Tibial nerve (tissue), 4 donors: ENCODE measurements around the gene OCRL. TPM values are rescaled to one million over a fixed set of nuclear protein-coding genes. Genes with fewer than 3 reads are reported as not detected.

ENCODE experiments used
- DNase-seq, 2 donors: peaks; one replicate each; pipeline ENCODE4 v3.0.0-alpha.2; 2019; ENCODE audit warnings: low spot score in 2 of 2
- H3K27ac ChIP-seq, 4 donors: fragments of 200-600 bp; sonication (generic) in 3 of 4; one replicate each; pipeline ENCODE4 v1.5.1; 2017 to 2019; ENCODE audit warnings: mild to moderate bottlenecking in 1 of 4
- H3K27me3 ChIP-seq, 2 donors: fragments of 200-600 bp; sonication (generic) in 1 of 2; one replicate each; pipeline versions ENCODE4 v1.5.1 to v1.6.0; 2017 to 2019
- H3K36me3 ChIP-seq, 3 donors: fragments of 200-600 bp; sonication (generic); one replicate each; pipeline ENCODE4 v1.5.1; 2018 to 2019
- H3K4me1 ChIP-seq, 4 donors: fragments of 200-600 bp; sonication (generic) in 3 of 4; one replicate each; pipeline ENCODE4 v1.5.1; 2017 to 2019
- H3K4me3 ChIP-seq, 4 donors: fragments of 200-600 bp; sonication (generic) in 3 of 4; one replicate each; pipeline ENCODE4 v1.5.1; 2017 to 2019; ENCODE audit warnings: mild to moderate bottlenecking in 1 of 4, moderate library complexity in 1 of 4
- H3K9me3 ChIP-seq, 4 donors: fragments of 200-600 bp; sonication (generic) in 3 of 4; one replicate each; pipeline ENCODE4 v1.5.1; 2017 to 2019
- EP300 ChIP-seq, 2 donors: sonication (generic); formaldehyde crosslinking; IDR thresholded peaks; one replicate each; pipeline ENCODE4 v1.6.1; 2017; ENCODE audit warnings: antibody characterized with exemption in 2 of 2, mild to moderate bottlenecking in 1 of 2
- POLR2A ChIP-seq, 2 donors: fragments of 450-650 bp; IDR thresholded peaks; one replicate each; pipeline ENCODE4 v1.6.1; 2017; ENCODE audit warnings: antibody characterized with exemption in 2 of 2, mild to moderate bottlenecking in 2 of 2, moderate library complexity in 2 of 2
- WGBS, 2 donors: methylation state at CpG; one replicate each; pipeline ENCODE4 v1.1.5; 2018; 5-methylcytosine and 5-hydroxymethylcytosine counted together
- total RNA-seq, 4 donors: library from RNA; depleted of rRNA; stranded (reverse); fragments of >200 nt; gene quantifications; one replicate each; pipeline ENCODE4 v1.1.0, GENCODE V29; 2016
- TF ChIP-seq, protein P1 (sequence below), 5 experiments: fragments of 200-600 bp in 3 of 5; fragments of 450-650 bp in 2 of 5; sonication (generic) in 3 of 5; IDR thresholded peaks; one replicate each; pipeline ENCODE4 v1.5.1; 2016 to 2019; ENCODE audit warnings: antibody characterized with exemption in 5 of 5, mild to moderate bottlenecking in 3 of 5, moderate library complexity in 2 of 5

The OCRL gene
- total RNA-seq, 4 donors from 2014 or later: 14.7 to 23.0 (median 22.6) TPM

DNA sequence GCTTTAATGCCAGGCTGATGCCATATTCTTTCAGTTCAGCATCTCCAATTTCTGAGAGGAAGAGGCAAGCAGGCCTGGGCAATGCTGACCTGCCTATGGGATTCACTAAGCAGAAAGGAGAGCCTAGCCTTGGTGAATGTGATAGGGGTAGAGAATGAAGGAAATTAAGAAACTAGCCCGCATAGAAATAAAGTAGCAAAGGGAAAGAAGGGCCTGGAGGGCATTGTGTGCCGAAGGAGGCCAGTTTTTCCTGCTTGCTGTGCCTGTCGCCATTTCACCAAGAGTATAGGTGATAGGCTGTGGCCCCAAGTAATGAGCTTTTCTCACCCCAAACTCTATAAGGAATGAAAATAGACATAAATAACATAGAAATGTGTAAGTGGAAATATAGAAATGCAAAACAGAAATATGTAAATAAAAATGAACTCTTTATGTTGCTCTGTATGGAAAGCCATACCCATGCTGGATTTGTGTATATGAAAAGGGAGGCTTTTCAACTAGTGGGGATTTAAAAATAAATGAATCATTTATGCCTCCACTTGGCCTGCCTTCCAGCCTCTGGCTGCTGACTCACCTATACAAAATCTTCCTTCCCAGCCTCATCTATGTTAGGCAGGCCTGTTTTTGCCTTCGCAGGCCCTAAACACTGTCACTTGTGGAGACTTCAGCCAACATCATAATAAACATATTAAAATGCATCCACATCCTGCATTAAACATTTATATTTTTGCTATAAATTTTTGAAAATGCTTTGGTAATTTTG is 5.1 kb upstream of the OCRL start:
- Histone ChIP-seq H3K27ac (no peak overlapping the region), H3K4me1 (no peaks in the 10 kb centered on the region), H3K4me3 (no peak overlapping the region), H3K9me3 (no peaks in the 10 kb centered on the region), H3K27me3 (no peaks in the 10 kb centered on the region), H3K36me3 (no peaks in the 10 kb centered on the region)
- no peak for TF ChIP-seq POLR2A (IDR thresholded peaks at IDR 0.05)
- TF ChIP-seq EP300 (IDR thresholded peaks at IDR 0.05): no peak
- TF ChIP-seq, protein P1, sequence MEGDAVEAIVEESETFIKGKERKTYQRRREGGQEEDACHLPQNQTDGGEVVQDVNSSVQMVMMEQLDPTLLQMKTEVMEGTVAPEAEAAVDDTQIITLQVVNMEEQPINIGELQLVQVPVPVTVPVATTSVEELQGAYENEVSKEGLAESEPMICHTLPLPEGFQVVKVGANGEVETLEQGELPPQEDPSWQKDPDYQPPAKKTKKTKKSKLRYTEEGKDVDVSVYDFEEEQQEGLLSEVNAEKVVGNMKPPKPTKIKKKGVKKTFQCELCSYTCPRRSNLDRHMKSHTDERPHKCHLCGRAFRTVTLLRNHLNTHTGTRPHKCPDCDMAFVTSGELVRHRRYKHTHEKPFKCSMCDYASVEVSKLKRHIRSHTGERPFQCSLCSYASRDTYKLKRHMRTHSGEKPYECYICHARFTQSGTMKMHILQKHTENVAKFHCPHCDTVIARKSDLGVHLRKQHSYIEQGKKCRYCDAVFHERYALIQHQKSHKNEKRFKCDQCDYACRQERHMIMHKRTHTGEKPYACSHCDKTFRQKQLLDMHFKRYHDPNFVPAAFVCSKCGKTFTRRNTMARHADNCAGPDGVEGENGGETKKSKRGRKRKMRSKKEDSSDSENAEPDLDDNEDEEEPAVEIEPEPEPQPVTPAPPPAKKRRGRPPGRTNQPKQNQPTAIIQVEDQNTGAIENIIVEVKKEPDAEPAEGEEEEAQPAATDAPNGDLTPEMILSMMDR (IDR thresholded peaks at IDR 0.05): no peak
- 76 to 93% methylated on average over 4 of the region's 4 CpGs for WGBS, 2 donors
- DNase-seq: no peak

DNA sequence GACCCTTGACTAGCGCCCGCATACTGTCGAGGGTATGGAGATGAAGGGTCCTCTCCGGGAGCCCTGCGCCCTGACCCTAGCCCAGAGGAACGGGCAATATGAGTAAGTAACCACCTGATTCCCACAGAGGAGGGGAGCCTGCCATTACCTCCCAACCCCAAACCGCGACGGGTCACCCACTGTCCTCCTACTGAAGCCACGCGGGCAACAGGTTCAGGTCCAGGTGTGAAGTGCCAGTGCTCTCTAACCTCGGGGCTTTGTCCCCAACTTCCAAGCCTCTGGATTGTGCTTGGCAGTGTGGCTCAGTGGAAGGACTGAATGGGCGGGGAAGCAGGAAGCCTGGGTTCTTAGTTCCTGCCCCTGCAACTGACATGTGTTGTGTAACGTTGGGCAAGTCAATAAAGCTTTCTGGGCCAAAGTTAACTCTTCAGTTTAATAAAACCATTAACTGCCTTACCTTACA is 694 bp downstream of the OCRL start:
- H3K27ac ChIP-seq: peak overlapping the region; percentile 77 to 91 (median 80)
- H3K9me3 ChIP-seq: no peaks in the 10 kb centered on the region
- no peak for TF ChIP-seq POLR2A (IDR thresholded peaks at IDR 0.05)
- TF ChIP-seq, protein P1 (IDR thresholded peaks at IDR 0.05): no peak
- peak in 1 of 2 donors; percentile 6 for TF ChIP-seq EP300 (IDR thresholded peaks at IDR 0.05)
- H3K36me3 ChIP-seq: no peaks in the 10 kb centered on the region
- no peak for DNase-seq
- peaks cover 0 to 13% (median 2%) of the 10 kb centered on the region in 4 donors for H3K4me1 ChIP-seq
- WGBS, 2 donors: 0 to 33% methylated on average over 1 to 14 of the region's 14 CpGs
- H3K27me3 ChIP-seq: no peaks in the 10 kb centered on the region
- H3K4me3 ChIP-seq: peak overlapping the region; percentile 41 to 85 (median 58)

DNA sequence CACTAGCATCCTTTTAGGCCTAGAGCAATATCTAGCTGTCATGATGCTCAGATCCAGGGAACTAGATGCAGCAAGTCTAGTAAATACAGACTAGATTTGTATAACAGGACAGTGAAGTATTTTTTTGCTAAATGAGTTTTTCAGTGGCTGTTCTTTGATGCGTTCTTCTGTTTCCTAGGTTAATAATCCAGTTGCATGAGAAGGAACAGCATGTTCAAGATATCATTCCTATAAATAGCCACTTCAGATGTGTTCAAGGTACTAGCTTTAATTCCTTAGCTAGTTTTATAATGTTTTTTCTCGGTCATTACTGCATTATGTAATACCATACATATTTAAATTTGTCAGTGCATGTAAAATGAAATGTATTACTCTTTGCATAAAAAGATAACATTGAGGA is 4.7 kb downstream of the OCRL start:
- TF ChIP-seq, protein P1 (IDR thresholded peaks at IDR 0.05): no peak

DNA sequence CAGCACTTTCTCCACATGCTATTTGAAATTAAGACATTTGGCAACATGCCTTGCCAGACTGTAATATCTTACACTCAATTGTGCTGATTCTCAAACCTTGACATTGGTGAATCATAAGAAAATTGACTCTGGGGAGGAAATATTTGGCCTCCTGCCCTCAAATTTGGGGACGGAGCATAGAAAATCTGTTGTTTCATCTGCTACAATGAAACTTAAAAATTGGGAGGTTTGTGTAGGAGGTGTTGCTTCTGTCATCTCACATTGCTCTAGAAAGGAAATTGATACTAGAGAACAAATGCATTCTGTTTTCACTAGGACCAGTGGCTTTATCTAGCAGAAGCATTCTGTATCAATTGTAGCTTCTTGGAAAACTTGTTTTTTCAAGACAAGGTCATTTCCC is 5.3 kb downstream of the OCRL start:
- peaks cover 0 to 13% (median 2%) of the 10 kb centered on the region in 4 donors for H3K4me1 ChIP-seq
- H3K27ac ChIP-seq: no peak overlapping the region
- 28 to 29% methylated on average over 1 of the region's 1 CpG for WGBS, 2 donors
- H3K36me3 ChIP-seq: peaks cover 0 to 4% (median 0%) of the 10 kb centered on the region in 3 donors
- TF ChIP-seq POLR2A (IDR thresholded peaks at IDR 0.05) (no peak), EP300 (IDR thresholded peaks at IDR 0.05) (no peak)
- TF ChIP-seq, protein P1 (IDR thresholded peaks at IDR 0.05): no peak
- H3K27me3 ChIP-seq: peaks cover 0 to 2% of the 10 kb centered on the region in 2 donors
- no peak overlapping the region for H3K4me3 ChIP-seq
- H3K9me3 ChIP-seq: no peaks in the 10 kb centered on the region
- no peak for DNase-seq

More for the DNA sequence above, 4.7 kb downstream of the OCRL start:
- WGBS, 2 donors: 72 to 78% methylated on average over 2 of the region's 2 CpGs
- Histone ChIP-seq H3K9me3 (no peaks in the 10 kb centered on the region), H3K4me1 (peaks cover 0 to 13% (median 2%) of the 10 kb centered on the region in 4 donors), H3K4me3 (no peak overlapping the region), H3K36me3 (peaks cover 0 to 4% (median 0%) of the 10 kb centered on the region in 3 donors), H3K27ac (no peak overlapping the region), H3K27me3 (peaks cover 0 to 2% of the 10 kb centered on the region in 2 donors)
- no peak for DNase-seq

DNA sequence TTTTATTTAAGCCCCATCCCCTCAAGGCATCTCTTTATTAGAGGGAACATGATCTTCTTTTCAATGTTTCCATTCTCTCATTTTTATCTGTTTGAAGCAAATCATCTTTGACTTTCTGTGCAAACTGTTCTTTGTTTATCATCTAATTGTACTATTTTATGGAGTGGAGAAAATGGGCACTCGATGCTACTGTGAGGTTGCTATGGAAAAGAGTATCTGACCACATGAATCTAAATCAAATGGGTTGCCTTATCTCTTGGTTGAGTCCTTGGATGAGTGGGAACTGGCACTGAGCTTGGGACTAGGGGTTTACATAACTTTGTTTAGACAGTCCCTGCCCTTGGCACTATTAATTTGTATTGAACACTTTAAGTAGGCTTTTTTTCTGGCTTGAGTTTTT is 9.1 kb downstream of the OCRL start:
- no peaks in the 10 kb centered on the region for H3K9me3 ChIP-seq
- DNase-seq: no peak
- peaks cover 0 to 6% (median 0%) of the 10 kb centered on the region in 4 donors for H3K4me1 ChIP-seq
- H3K4me3 ChIP-seq: no peak overlapping the region
- H3K27ac ChIP-seq: no peak overlapping the region
- H3K27me3 ChIP-seq: peaks cover 0 to 7% of the 10 kb centered on the region in 2 donors
- TF ChIP-seq POLR2A (IDR thresholded peaks at IDR 0.05) (no peak), EP300 (IDR thresholded peaks at IDR 0.05) (no peak)
- TF ChIP-seq, protein P1 (IDR thresholded peaks at IDR 0.05): no peak
- peaks cover 0 to 4% (median 0%) of the 10 kb centered on the region in 3 donors for H3K36me3 ChIP-seq
- 47 to 57% methylated on average over 1 of the region's 1 CpG for WGBS, 2 donors
